ENCODE results near the gene FAM107B. TPM values are rescaled to one million over a fixed set of nuclear protein-coding genes. Genes with fewer than 3 reads are reported as not detected.
A peak's percentile ranks its signal among the peaks of the same experiment; 100 is the strongest.

The FAM107B gene
- total RNA-seq, 1 donor from 2014 or later: 82.2 TPM

DNA sequence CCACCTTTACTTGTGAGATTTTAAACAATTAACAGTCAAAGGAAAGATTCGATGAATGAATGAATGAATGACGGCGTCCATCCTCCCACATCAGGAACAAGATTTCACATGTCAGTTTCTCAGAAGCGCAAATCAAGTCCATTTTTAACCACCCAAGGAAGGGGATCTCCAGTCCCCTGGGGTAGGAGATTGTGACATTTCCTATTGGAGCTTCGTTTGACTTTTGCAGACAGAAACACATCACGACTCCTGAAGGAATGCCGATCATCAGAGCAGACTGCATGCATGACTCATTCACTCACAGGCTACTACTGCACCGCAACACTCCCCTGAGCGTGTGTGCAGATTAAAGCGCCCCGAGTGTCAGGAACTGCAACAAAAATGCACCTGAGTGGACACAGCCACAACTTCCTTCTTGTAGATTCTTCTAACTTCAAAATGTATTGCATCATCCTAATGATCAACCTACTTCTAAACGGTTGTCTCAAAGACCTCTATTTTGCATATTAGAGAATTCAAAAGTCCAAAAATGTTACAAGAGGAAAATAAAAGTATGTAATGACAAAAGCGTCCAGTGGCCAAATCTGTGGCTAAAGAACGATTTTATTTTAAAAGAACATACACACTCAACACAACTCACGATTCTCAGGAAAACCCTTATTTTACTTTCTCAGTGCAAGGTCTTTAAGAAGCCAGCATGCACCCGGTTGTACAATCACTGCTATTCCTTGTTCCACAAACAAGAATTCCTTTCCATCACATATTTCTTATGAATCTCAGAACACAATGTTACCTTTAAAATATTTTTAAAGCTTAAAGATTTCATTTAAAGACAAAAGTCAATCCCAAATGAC is 172.6 kb downstream of the FAM107B start:
- peak overlapping the region; percentile 63 for H3K4me3 Mint-ChIP-seq (ENCODE audit: low read depth)
- DNase-seq (ENCODE audit: low spot score, unreplicated experiment): no peak
- H3K27me3 Mint-ChIP-seq: no peaks in the 10 kb centered on the region
- TF ChIP-seq, protein P1, sequence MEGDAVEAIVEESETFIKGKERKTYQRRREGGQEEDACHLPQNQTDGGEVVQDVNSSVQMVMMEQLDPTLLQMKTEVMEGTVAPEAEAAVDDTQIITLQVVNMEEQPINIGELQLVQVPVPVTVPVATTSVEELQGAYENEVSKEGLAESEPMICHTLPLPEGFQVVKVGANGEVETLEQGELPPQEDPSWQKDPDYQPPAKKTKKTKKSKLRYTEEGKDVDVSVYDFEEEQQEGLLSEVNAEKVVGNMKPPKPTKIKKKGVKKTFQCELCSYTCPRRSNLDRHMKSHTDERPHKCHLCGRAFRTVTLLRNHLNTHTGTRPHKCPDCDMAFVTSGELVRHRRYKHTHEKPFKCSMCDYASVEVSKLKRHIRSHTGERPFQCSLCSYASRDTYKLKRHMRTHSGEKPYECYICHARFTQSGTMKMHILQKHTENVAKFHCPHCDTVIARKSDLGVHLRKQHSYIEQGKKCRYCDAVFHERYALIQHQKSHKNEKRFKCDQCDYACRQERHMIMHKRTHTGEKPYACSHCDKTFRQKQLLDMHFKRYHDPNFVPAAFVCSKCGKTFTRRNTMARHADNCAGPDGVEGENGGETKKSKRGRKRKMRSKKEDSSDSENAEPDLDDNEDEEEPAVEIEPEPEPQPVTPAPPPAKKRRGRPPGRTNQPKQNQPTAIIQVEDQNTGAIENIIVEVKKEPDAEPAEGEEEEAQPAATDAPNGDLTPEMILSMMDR (IDR thresholded peaks at IDR 0.05; ENCODE audit: unreplicated experiment): no peak
- H3K36me3 Mint-ChIP-seq (ENCODE audit: insufficient read depth): peaks cover 9% of the 10 kb centered on the region
- peaks cover 30% of the 10 kb centered on the region for H3K4me1 Mint-ChIP-seq (ENCODE audit: low read depth)
- no peaks in the 10 kb centered on the region for H3K9me3 Mint-ChIP-seq (ENCODE audit: low read depth)
- H3K27ac Mint-ChIP-seq: peak overlapping the region; percentile 87

- peaks cover 32% of the 10 kb centered on the region for H3K4me1 Mint-ChIP-seq (ENCODE audit: low read depth)
- H3K4me3 Mint-ChIP-seq (ENCODE audit: low read depth): peak overlapping the region; percentile 63
- peaks cover 10% of the 10 kb centered on the region for H3K36me3 Mint-ChIP-seq (ENCODE audit: insufficient read depth)
- no peaks in the 10 kb centered on the region for H3K27me3 Mint-ChIP-seq
- H3K27ac Mint-ChIP-seq: peak overlapping the region; percentile 87
- TF ChIP-seq, protein P1 (IDR thresholded peaks at IDR 0.05; ENCODE audit: unreplicated experiment): no peak
- no peak for DNase-seq (ENCODE audit: low spot score, unreplicated experiment)
- no peaks in the 10 kb centered on the region for H3K9me3 Mint-ChIP-seq (ENCODE audit: low read depth)
Measured at GRCh38 chr10:14601326-14601725, 173.4 kb downstream of the FAM107B start.

DNA sequence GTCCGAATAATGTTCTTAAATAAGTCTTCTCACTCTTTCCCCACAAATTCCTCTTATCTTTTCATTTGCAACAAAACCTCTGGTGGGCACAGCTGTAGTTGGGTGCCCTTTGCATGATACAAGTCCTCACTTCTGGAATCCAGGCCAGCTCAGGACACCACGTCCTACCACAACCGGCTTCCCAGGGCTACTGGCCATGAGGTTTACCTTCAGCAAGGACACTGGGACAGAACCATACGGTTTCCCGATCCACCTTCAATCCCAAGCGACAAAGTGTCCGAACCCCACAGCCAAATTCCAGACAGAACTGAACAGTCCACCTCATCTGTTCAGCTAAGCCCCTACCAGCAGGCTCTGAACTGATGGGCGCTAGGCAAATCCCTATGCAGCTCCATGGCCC is 174.6 kb downstream of the FAM107B start:
- DNase-seq (ENCODE audit: low spot score, unreplicated experiment): no peak
- H3K9me3 Mint-ChIP-seq (ENCODE audit: low read depth): no peaks in the 10 kb centered on the region
- H3K27me3 Mint-ChIP-seq: no peaks in the 10 kb centered on the region
- peaks cover 15% of the 10 kb centered on the region for H3K36me3 Mint-ChIP-seq (ENCODE audit: insufficient read depth)
- no peak overlapping the region for H3K4me3 Mint-ChIP-seq (ENCODE audit: low read depth)
- peaks cover 37% of the 10 kb centered on the region for H3K4me1 Mint-ChIP-seq (ENCODE audit: low read depth)
- no peak overlapping the region for H3K27ac Mint-ChIP-seq
- TF ChIP-seq, protein P1 (IDR thresholded peaks at IDR 0.05; ENCODE audit: unreplicated experiment): no peak

DNA sequence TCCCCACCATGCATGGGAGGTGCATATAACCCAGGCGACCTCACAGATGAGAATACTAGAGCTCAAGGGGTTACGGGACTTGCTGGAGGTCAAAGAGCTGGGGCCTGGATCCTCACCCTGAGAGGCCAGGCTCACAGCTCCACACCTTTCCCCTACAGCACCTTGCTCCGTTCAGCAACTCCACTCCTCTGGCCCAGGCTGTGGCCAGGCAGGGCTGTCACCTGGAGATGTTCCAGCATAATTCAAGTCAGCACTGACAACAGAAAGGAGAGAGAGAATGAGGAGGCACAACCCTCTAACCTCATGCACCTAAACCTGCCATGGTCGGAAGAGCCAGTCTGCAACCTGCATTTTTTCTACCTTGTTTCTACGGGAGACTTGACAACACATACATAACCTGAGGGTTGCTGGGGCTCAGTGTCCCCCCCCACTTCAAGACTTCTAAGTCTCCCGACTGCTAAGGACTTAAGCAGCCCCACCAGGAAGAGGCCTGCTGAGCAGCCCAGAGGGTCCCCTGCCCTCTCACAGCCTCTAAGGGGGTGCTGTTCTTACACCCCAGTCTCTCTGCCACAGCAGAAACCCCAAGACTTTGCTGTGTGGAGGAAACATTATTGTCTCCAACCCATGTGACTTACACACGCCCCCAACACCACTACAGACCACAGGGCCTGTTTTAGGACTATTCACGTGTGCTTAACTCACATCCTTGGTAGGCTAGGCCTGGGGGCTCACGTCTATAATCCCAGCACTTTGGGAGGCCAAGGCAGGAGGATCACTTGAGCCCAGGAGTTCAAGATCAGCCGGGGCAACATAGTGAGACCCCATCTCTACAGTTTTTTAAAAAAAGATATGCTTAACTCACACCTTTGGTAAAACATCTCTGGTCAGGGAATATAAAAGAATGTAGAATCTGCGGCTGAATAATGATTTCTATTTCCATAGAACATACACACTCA is 175.6 kb downstream of the FAM107B start:
- DNase-seq (ENCODE audit: low spot score, unreplicated experiment): no peak
- Mint-ChIP-seq H3K4me3 (ENCODE audit: low read depth) (no peak overlapping the region), H3K27me3 (no peaks in the 10 kb centered on the region), H3K4me1 (ENCODE audit: low read depth) (peaks cover 39% of the 10 kb centered on the region), H3K9me3 (ENCODE audit: low read depth) (no peaks in the 10 kb centered on the region), H3K27ac (no peak overlapping the region), H3K36me3 (ENCODE audit: insufficient read depth) (peaks cover 19% of the 10 kb centered on the region)
- TF ChIP-seq, protein P1 (IDR thresholded peaks at IDR 0.05; ENCODE audit: unreplicated experiment): no peak

DNA sequence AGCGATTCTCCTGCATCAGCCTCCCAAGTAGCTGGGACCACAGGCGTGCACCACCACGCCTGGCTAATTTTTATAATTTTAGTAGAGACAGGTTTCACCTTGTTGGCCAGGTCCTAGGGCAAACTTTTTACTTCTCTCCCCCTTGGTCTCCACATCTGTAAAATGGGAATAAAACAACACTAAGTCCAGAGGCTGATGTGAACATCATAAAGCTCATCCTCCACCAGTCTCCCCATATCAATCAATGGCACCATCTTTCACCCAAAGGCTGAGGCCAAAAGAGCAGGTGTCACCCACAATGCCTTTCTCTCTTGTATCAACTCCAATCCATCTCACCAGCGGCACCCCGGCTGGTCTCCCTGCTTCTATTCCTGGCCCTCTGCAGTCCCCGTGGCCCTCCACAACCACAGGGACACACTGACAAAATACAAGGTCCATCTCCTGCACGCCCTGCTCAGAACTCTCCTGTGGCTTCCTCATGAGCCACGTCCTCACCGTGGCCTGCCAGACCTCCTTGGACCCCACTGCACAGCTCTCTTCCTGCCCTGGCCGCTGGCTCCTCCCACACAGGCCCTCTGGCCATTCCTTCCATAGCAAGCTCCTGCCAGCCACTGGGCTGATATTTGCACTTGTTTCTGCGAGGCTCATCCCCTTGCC is 179.0 kb downstream of the FAM107B start:
- Mint-ChIP-seq H3K9me3 (ENCODE audit: low read depth) (no peaks in the 10 kb centered on the region), H3K27me3 (no peaks in the 10 kb centered on the region), H3K4me1 (ENCODE audit: low read depth) (peaks cover 34% of the 10 kb centered on the region), H3K36me3 (ENCODE audit: insufficient read depth) (peaks cover 17% of the 10 kb centered on the region), H3K27ac (peak overlapping the region; percentile 73), H3K4me3 (ENCODE audit: low read depth) (no peak overlapping the region)
- TF ChIP-seq, protein P1 (IDR thresholded peaks at IDR 0.05; ENCODE audit: unreplicated experiment): no peak
- no peak for DNase-seq (ENCODE audit: low spot score, unreplicated experiment)
